ENCODE data around the gene SVOP.
"Not testable (repeated sequence)": the region's sequence is repeated elsewhere in the genome, so short reads cannot be mapped to it uniquely, and the experiment has no call there.

The SVOP gene

GRCh38 chr12:109020796-109021380, at the start of gene SVOP:
TSS of gene SVOP (minus strand) at chr12:109021068. CDS start at chr12:109020868, 200 bp downstream.
- peak; percentile 85 for DNase-seq

GRCh38 chr12:109069307-109070271, 48.7 kb upstream of the SVOP start:
- no peak for DNase-seq

- no peak for DNase-seq
Observed at GRCh38 chr12:109065853-109066193, 45.0 kb upstream of the SVOP start.

- DNase-seq = no peak
Observed at GRCh38 chr12:109065154-109065852, 44.4 kb upstream of the SVOP start.

- DNase-seq = no peak
Observed at GRCh38 chr12:109064143-109064542, 43.3 kb upstream of the SVOP start.

- DNase-seq = no peak
Observed at GRCh38 chr12:109058773-109059172, 37.9 kb upstream of the SVOP start.

- no peak for DNase-seq
Observed at GRCh38 chr12:109057376-109057775, 36.5 kb upstream of the SVOP start.

GRCh38 chr12:109056891-109057290, 36.0 kb upstream of the SVOP start:
- no peak for DNase-seq

GRCh38 chr12:109054520-109054919, 33.7 kb upstream of the SVOP start:
- DNase-seq = no peak

- not testable (repeated sequence) for DNase-seq
Observed at GRCh38 chr12:109054124-109054513, 33.3 kb upstream of the SVOP start.

- no peak for DNase-seq
Observed at GRCh38 chr12:109053382-109054123, 32.7 kb upstream of the SVOP start.

- DNase-seq = peak; percentile 86
Observed at GRCh38 chr12:109052414-109053323, 31.8 kb upstream of the SVOP start, which contains the start of gene USP30. TSS of gene USP30 (plus strand) at chr12:109052576. CDS start at chr12:109052679, 103 bp downstream.

GRCh38 chr12:109052097-109052413, 31.2 kb upstream of the SVOP start:
- DNase-seq = no peak

GRCh38 chr12:109049794-109050193, 28.9 kb upstream of the SVOP start:
- not testable (repeated sequence) for DNase-seq

GRCh38 chr12:109048706-109049105, 27.8 kb upstream of the SVOP start:
- DNase-seq = not testable (repeated sequence)

- no peak for DNase-seq
Observed at GRCh38 chr12:109047081-109047805, 26.4 kb upstream of the SVOP start.

- DNase-seq = no peak
Observed at GRCh38 chr12:109044241-109044640, 23.4 kb upstream of the SVOP start.

GRCh38 chr12:109036975-109037374, 16.1 kb upstream of the SVOP start:
- DNase-seq = no peak

- DNase-seq = peak; percentile 13
Observed at GRCh38 chr12:109033239-109034196, 12.7 kb upstream of the SVOP start.

GRCh38 chr12:109029411-109029810, 8.5 kb upstream of the SVOP start:
- DNase-seq = no peak

Measured in NCI-H1105 treated with DMSO at 0.1 percent for 48 hours (cell line).